BJ (cell line): ENCODE data around the gene TMEM205. TPM values are rescaled to one million over a fixed set of nuclear protein-coding genes. Genes with fewer than 3 reads are reported as not detected.

Source experiments
- CTCF ChIA-PET: fragments of 350-600 bp; formaldehyde crosslinking; extraction: SDS; loops from one replicate; lab custom pipeline; 2021; ENCODE audit warnings: antibody characterized with exemption, inconsistent platforms; lab: Yijun Ruan, JAX
- POLR2A ChIA-PET: fragments of 300-600 bp; sonication (Branson Sonifier 250); formaldehyde crosslinking; extraction: SDS; loops from one replicate; lab custom pipeline; 2021; ENCODE audit warnings: antibody characterized with exemption; lab: Charles Lee
- DNase-seq: peaks from one replicate; pipeline ENCODE4 v3.0.0-alpha.2; 2011; ENCODE audit warnings: low read depth
- H3K27me3 ChIP-seq: 2 replicates; pipeline ENCODE4 v1.6.0; 2011; ENCODE audit warnings: low read length; ENCODE audit not compliant: control insufficient read depth, insufficient read depth
- H3K36me3 ChIP-seq: 2 replicates; pipeline ENCODE4 v1.5.1; 2011; ENCODE audit warnings: low read length; ENCODE audit not compliant: control insufficient read depth, insufficient read depth
- H3K4me3 ChIP-seq: 2 replicates; pipeline ENCODE4 v1.5.1; 2011; ENCODE audit warnings: low read depth, mild to moderate bottlenecking, control low read depth, low read length
- CTCF ChIP-seq: IDR thresholded peaks from 2 replicates; pipeline ENCODE4 v1.5.1; 2011; ENCODE audit warnings: low read depth, mild to moderate bottlenecking, control low read depth, inconsistent platforms, low read length, moderate library complexity; ENCODE audit not compliant: insufficient read depth
- polyA minus RNA-seq: library from RNA; depleted of rRNA, polyadenylated mRNA; stranded (reverse); fragments of >200 nt; gene quantifications from 2 replicates; pipeline ENCODE4 v1.2.3, GENCODE V29; 2011; rRNA and poly(A)+ RNA removed
- polyA plus RNA-seq: library from polyadenylated mRNA; depleted of rRNA; stranded (reverse); fragments of >200 nt; gene quantifications from 2 replicates; pipeline ENCODE4 v1.2.3, GENCODE V29; 2011; rRNA removed

Gene TMEM205
- 89.8 and 107 TPM in 2 replicates for polyA plus RNA-seq
- 40.9 and 68.0 TPM in 2 replicates for polyA minus RNA-seq

- Histone ChIP-seq H3K36me3 (peaks cover 2% of the 10 kb centered on the region; the same call in 1 of the 2 replicates), H3K4me3 (peak within 1 kb of the TSS; percentile 69), H3K27me3 (no peaks in the 10 kb centered on the region)
- CTCF ChIA-PET, result interaction anchor here (0.6 to 1.5 kb wide), 7 partner anchors 35 to 137 kb away, joined by 3 to 11 read pairs (median 4); partner anchors contain the start of gene ODAD3
- POLR2A ChIA-PET, result interaction anchor here (0.5 to 0.6 kb wide), 4 partner anchors 53 to 1745 kb away, joined by 4 to 12 read pairs (median 8); partner anchors contain the start of gene CNN1
- peak; percentile 96 for DNase-seq
- TF ChIP-seq CTCF, result no peak; the same call in 1 of the 2 replicates
These were observed at the start of gene TMEM205, which contains the start of gene CCDC159 for GRCh38 chr19:11346104-11346940. Gene TMEM205 (minus strand): TSS chr19:11346268. CDS start chr19:11345619, 649 bp downstream. Gene CCDC159 (plus strand): TSS chr19:11346519. CDS start chr19:11346607, 88 bp downstream.

GRCh38 chr19:11390933-11391680 lies 45.0 kb upstream of the TMEM205 start:
- no peak for TF ChIP-seq CTCF
- POLR2A ChIA-PET, result no interaction called here
- CTCF ChIA-PET, result interaction anchor here (1.2 to 3.0 kb wide), 5 partner anchors 10 to 45 kb away, joined by 3 to 20 read pairs (median 4); partner anchors contain the start of genes CCDC159, ODAD3, PRKCSH and TMEM205
- Histone ChIP-seq H3K36me3 (no peaks in the 10 kb centered on the region), H3K4me3 (no peak overlapping the region), H3K27me3 (no peaks in the 10 kb centered on the region)
- DNase-seq, result no peak

GRCh38 chr19:11390359-11390758 lies 44.3 kb upstream of the TMEM205 start:
- Histone ChIP-seq H3K36me3 (no peaks in the 10 kb centered on the region), H3K4me3 (no peak overlapping the region), H3K27me3 (no peaks in the 10 kb centered on the region)
- CTCF ChIA-PET, result interaction anchor here (1.2 to 3.0 kb wide), 5 partner anchors 9 to 45 kb away, joined by 3 to 20 read pairs (median 4); partner anchors contain the start of genes CCDC159, ODAD3, PRKCSH and TMEM205
- DNase-seq, result no peak
- POLR2A ChIA-PET, result no interaction called here
- TF ChIP-seq CTCF, result no peak

GRCh38 chr19:11387162-11388034 lies 41.3 kb upstream of the TMEM205 start:
- no peak for DNase-seq
- Histone ChIP-seq H3K4me3 (no peak overlapping the region), H3K27me3 (no peaks in the 10 kb centered on the region), H3K36me3 (no peaks in the 10 kb centered on the region)
- CTCF ChIA-PET, result interaction anchor here (0.8 to 1.2 kb wide), 2 partner anchors 9 to 95 kb away, joined by 3 read pairs; no protein-coding TSS in a partner anchor
- TF ChIP-seq CTCF, result no peak
- POLR2A ChIA-PET, result no interaction called here
